GM18517 (cell line): ENCODE measurements around the gene TARS3.

Source experiments
- ATAC-seq: cut with Tn5 transposase; IDR thresholded peaks from one replicate; pipeline ENCODE4 v1.9.1; 2021; ENCODE audit warnings: mild to moderate bottlenecking, moderate library complexity; ENCODE audit not compliant: unreplicated experiment

Gene TARS3

GRCh38 chr15:101625980-101626379 lies 98.3 kb downstream of the TARS3 start:
- ATAC-seq = no peak

- ATAC-seq = no peak
Observed at GRCh38 chr15:101625184-101625583, 99.1 kb downstream of the TARS3 start.

- no peak for ATAC-seq
Observed at GRCh38 chr15:101623367-101624304, 100.6 kb downstream of the TARS3 start.

- no peak for ATAC-seq
Observed at GRCh38 chr15:101621961-101622360, 102.3 kb downstream of the TARS3 start.

GRCh38 chr15:101620671-101621070 lies 103.6 kb downstream of the TARS3 start:
- no peak for ATAC-seq

- ATAC-seq = no peak
Observed at GRCh38 chr15:101619615-101619865, 104.7 kb downstream of the TARS3 start.

- ATAC-seq = no peak
Observed at GRCh38 chr15:101618851-101619614, 105.2 kb downstream of the TARS3 start.

GRCh38 chr15:101618076-101618475 lies 106.2 kb downstream of the TARS3 start:
- no peak for ATAC-seq

GRCh38 chr15:101617390-101617965 lies 106.8 kb downstream of the TARS3 start:
- no peak for ATAC-seq

GRCh38 chr15:101615986-101616848 lies 108.1 kb downstream of the TARS3 start:
- ATAC-seq = no peak

- ATAC-seq = no peak
Observed at GRCh38 chr15:101615414-101615985, 108.8 kb downstream of the TARS3 start.

- no peak for ATAC-seq
Observed at GRCh38 chr15:101614761-101615160, 109.5 kb downstream of the TARS3 start.

- no peak for ATAC-seq
Observed at GRCh38 chr15:101614001-101614585, 110.2 kb downstream of the TARS3 start.

GRCh38 chr15:101613130-101614000 lies 110.9 kb downstream of the TARS3 start:
- no peak for ATAC-seq

- ATAC-seq = no peak
Observed at GRCh38 chr15:101612676-101613075, 111.6 kb downstream of the TARS3 start.

- ATAC-seq = no peak
Observed at GRCh38 chr15:101611580-101612299, 112.5 kb downstream of the TARS3 start.

GRCh38 chr15:101611007-101611406 lies 113.3 kb downstream of the TARS3 start:
- no peak for ATAC-seq

GRCh38 chr15:101610611-101611000 lies 113.7 kb downstream of the TARS3 start:
- no peak for ATAC-seq
